Lung (tissue), 12 donors: ENCODE measurements around the gene PRDM16. TPM values are rescaled to one million over a fixed set of nuclear protein-coding genes. Genes with fewer than 3 reads are reported as not detected.

ENCODE experiments used
- ATAC-seq: fragments of 200-7000 bp; cut with Tn5 transposase; one replicate; pipeline ENCODE4 v1.9.1; 2020; ENCODE audit warnings: moderate number of reproducible peaks; ENCODE audit not compliant: insufficient read depth, low FRiP score
- DNase-seq, 3 donors: peaks; one replicate each; pipeline ENCODE4 v3.0.0-alpha.2; 2013 to 2017
- H3K27ac ChIP-seq, 2 donors: one replicate each; pipeline ENCODE4 v1.5.1; 2013; ENCODE audit warnings: mild to moderate bottlenecking in 2 of 2, moderate library complexity in 2 of 2, control low read depth in 1 of 2, inconsistent platforms in 1 of 2, low read depth in 1 of 2, low read length in 1 of 2
- H3K27me3 ChIP-seq, 3 donors: one replicate each; pipeline ENCODE4 v1.5.1; 2013; ENCODE audit warnings: low read length in 2 of 3; ENCODE audit not compliant: control insufficient read depth in 3 of 3, insufficient read depth in 3 of 3
- H3K36me3 ChIP-seq, 4 donors: one replicate each; pipeline ENCODE4 v1.5.1; 2013; ENCODE audit warnings: low read length in 4 of 4, mild to moderate bottlenecking in 1 of 4, moderate library complexity in 1 of 4; ENCODE audit not compliant: control insufficient read depth in 4 of 4, insufficient read depth in 4 of 4
- H3K4me1 ChIP-seq, 5 donors: one replicate each; pipeline ENCODE4 v1.5.1; 2013; ENCODE audit warnings: low read length in 5 of 5, mild to moderate bottlenecking in 2 of 5, moderate library complexity in 1 of 5; ENCODE audit not compliant: control insufficient read depth in 5 of 5, insufficient read depth in 5 of 5
- H3K4me3 ChIP-seq: one replicate; pipeline ENCODE4 v1.5.1; 2013; ENCODE audit warnings: mild to moderate bottlenecking, control low read depth, moderate library complexity
- H3K9ac ChIP-seq, 2 donors: one replicate each; pipeline ENCODE4 v1.5.1; 2013; ENCODE audit warnings: low read length in 2 of 2, control low read depth in 1 of 2; ENCODE audit not compliant: insufficient read depth in 1 of 2
- H3K9me3 ChIP-seq, 4 donors: one replicate each; pipeline ENCODE4 v1.5.1; 2013; ENCODE audit warnings: low read length in 3 of 4, mild to moderate bottlenecking in 1 of 4, moderate library complexity in 1 of 4; ENCODE audit not compliant: control insufficient read depth in 4 of 4, insufficient read depth in 3 of 4
- WGBS, 2 donors: extraction: QIAGEN DNeasy Blood & Tissue Kit; methylation state at CpG; one replicate each; pipeline ENCODE4 v1.1.7; 2013; 5-methylcytosine and 5-hydroxymethylcytosine counted together
- polyA plus RNA-seq, 2 donors: library from polyadenylated mRNA; stranded (reverse); fragments of 200-250 nt; gene quantifications; one replicate each; pipeline ENCODE4 v1.2.1, GENCODE V29; 2013
- total RNA-seq, 2 donors: library from RNA; depleted of rRNA in 1 of 2; stranded (reverse); fragments of >200 nt in 1 of 2; gene quantifications; one replicate each; pipeline ENCODE4 v1.2.1, GENCODE V29; 2014 to 2021
- TF ChIP-seq, protein P1 (sequence below): IDR thresholded peaks from 2 replicates; pipeline ENCODE4 v1.5.1; 2012; ENCODE audit warnings: mild to moderate bottlenecking; ENCODE audit errors: control extremely low read depth, extremely low read depth
- donor health status: control.
- donor health status: control.
- donor health status: Bipolar disorder and iron deficiency.
- donor health status: healthy.
- donor health status: DM: yes; HTN: yes; CAD: no.

Gene PRDM16
- total and polyA plus RNA-seq, 4 donors = 2.4 to 36.5 (median 13.1) TPM

DNA sequence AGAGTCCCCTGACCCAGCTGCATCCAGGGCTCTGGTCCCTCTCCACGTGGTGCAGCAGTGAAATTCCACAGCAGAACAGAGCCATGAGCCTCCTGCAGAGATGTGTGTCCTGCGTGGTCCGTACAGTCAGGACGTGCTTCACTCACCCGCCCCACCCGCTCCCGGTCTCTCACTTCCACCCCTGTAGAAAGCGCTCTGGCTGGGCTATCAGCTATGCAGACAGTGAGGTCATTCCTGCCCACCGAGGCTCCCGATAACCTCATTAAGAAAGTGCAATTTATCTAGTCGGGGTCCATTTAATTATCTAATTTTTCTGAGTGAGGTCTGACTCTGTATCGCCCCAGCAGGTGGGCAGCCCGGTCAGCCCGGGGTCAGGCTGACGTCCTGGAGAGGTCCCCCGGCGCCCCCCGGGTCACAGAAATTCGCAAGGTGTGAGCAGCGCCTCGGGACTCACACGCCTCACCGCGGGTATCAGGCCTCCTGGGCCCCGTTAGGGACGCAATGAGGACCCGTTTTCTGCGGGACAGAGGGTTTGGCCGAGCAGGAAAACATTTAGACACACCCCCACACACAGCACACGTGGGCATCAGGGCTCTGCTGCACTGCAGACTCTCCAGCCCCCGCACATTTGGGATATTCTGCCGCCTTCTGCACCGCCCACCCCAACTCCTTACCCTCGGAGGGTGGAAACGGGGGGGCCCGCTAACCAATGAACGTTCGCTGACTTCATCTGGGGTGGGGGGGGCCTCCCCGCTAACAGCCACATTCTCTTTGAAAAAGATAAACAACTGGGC, 76.7 kb downstream of the PRDM16 start:
- 59 to 76% methylated on average over 39 of the region's 39 CpGs for WGBS, 2 donors
- ATAC-seq = no peak
- DNase-seq = peak in 2 of 3 donors; percentile 7 to 29
- H3K4me3 ChIP-seq = no peak overlapping the region
- no peaks in the 10 kb centered on the region for H3K36me3 ChIP-seq
- H3K9ac ChIP-seq = no peak overlapping the region
- H3K27ac ChIP-seq = no peak overlapping the region
- peaks cover 0 to 14% (median 4%) of the 10 kb centered on the region in 5 donors for H3K4me1 ChIP-seq
- H3K27me3 ChIP-seq = peaks cover 0 to 20% (median 8%) of the 10 kb centered on the region in 3 donors
- TF ChIP-seq, protein P1, sequence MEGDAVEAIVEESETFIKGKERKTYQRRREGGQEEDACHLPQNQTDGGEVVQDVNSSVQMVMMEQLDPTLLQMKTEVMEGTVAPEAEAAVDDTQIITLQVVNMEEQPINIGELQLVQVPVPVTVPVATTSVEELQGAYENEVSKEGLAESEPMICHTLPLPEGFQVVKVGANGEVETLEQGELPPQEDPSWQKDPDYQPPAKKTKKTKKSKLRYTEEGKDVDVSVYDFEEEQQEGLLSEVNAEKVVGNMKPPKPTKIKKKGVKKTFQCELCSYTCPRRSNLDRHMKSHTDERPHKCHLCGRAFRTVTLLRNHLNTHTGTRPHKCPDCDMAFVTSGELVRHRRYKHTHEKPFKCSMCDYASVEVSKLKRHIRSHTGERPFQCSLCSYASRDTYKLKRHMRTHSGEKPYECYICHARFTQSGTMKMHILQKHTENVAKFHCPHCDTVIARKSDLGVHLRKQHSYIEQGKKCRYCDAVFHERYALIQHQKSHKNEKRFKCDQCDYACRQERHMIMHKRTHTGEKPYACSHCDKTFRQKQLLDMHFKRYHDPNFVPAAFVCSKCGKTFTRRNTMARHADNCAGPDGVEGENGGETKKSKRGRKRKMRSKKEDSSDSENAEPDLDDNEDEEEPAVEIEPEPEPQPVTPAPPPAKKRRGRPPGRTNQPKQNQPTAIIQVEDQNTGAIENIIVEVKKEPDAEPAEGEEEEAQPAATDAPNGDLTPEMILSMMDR = no peak
- H3K9me3 ChIP-seq = no peaks in the 10 kb centered on the region

DNA sequence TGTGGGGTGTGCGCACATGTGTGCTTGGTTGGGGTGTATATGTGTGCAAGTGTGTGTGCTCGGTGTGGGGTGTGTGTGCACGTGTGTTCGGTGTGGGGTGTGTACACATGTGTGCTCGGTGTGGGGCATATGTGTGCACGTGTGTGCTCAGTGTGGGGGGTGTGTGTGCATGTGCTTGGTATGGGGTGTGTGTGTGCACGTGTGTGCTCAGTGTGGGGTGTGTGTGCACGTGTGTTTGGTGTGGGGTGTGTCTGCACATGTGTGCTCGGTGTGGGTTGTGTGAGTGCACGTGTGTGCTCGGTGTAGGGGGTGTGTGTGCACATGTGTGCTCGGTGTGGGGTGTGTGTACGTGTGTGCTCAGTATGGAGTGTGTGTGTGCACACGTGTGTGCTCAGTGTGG, 77.5 kb downstream of the PRDM16 start:
- WGBS, 2 donors = 95 to 97% methylated on average over 14 of the region's 14 CpGs
- Histone ChIP-seq H3K4me1 (peaks cover 0 to 13% (median 4%) of the 10 kb centered on the region in 5 donors), H3K4me3 (no peak overlapping the region), H3K27ac (no peak overlapping the region), H3K36me3 (no peaks in the 10 kb centered on the region), H3K9me3 (no peaks in the 10 kb centered on the region), H3K27me3 (peaks cover 0 to 13% (median 3%) of the 10 kb centered on the region in 3 donors), H3K9ac (no peak overlapping the region)
- TF ChIP-seq, protein P1 = no peak
- DNase-seq (no peak), ATAC-seq (no peak)

DNA sequence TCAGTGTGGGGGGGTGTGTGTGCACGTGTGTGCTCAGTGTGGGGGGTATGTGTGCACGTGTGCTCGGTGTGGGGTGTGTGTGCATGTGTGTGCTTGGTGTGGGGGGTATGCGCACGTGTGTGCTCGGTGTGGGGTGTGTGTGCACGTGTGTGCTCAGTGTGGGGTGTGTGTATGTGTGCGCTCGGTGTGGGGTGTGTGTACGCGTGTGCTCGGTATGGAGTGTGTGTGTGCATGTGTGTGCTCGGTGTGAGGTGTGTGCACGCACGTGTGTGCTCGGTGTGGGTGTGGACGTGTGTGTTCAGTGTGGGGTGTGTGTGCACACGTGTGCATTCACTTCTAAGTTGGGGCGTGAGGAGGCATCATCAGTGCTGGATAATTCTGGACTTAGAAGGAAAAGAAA, 77.9 kb downstream of the PRDM16 start:
- Histone ChIP-seq H3K36me3 (no peaks in the 10 kb centered on the region), H3K9me3 (no peaks in the 10 kb centered on the region), H3K4me3 (no peak overlapping the region), H3K27me3 (peaks cover 0 to 9% (median 3%) of the 10 kb centered on the region in 3 donors), H3K27ac (no peak overlapping the region), H3K9ac (no peak overlapping the region), H3K4me1 (peaks cover 0 to 11% (median 4%) of the 10 kb centered on the region in 5 donors)
- TF ChIP-seq, protein P1 = no peak
- DNase-seq (no peak), ATAC-seq (no peak)
- 92 to 94% methylated on average over 19 of the region's 19 CpGs for WGBS, 2 donors
